ENCODE data around the gene TMOD4. TPM values are rescaled to one million over a fixed set of nuclear protein-coding genes. Genes with fewer than 3 reads are reported as not detected.

TMOD4 gene
- total RNA-seq, 4 donors from 2014 or later, result 10.7 TPM; not detected in 3

- TF ChIP-seq POLR2A (IDR thresholded peaks at IDR 0.05) (no peak), CTCF (IDR thresholded peaks at IDR 0.05) (no peak)
- Histone ChIP-seq H3K4me1 (peaks cover 0 to 8% (median 3%) of the 10 kb centered on the region in 4 donors), H3K36me3 (peaks cover 0 to 13% (median 0%) of the 10 kb centered on the region in 3 donors), H3K27ac (no peak overlapping the region), H3K4me3 (no peak overlapping the region), H3K9me3 (no peaks in the 10 kb centered on the region), H3K27me3 (no peaks in the 10 kb centered on the region)
- DNase-seq, result no peak
Measured at GRCh38 chr1:151135433-151136385, 40.1 kb downstream of the TMOD4 start.

DNA sequence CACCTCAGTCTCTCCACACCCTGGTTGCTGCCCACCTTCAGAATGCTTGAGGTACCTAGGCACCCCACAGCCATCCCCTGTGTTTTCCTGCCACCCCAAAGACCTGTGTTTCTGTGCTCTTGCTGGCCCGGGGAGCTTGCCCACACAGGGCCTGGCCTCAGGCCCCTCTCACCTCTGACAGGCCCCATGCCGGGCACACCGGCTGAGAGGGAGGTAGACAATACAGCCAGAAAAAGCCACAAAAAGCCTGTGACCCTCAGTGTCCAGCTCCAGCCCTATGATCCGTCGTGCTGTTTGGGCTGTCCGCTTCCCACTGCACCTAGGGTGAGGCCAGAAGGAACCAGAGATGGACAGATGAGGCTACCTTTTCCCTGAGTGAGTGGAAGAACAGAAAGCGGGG lies 40.8 kb downstream of the TMOD4 start:
- no peak for DNase-seq
- H3K36me3 ChIP-seq, result peaks cover 0 to 13% (median 0%) of the 10 kb centered on the region in 3 donors
- TF ChIP-seq POLR2A (IDR thresholded peaks at IDR 0.05), result no peak
- TF ChIP-seq CTCF (IDR thresholded peaks at IDR 0.05), result no peak

DNA sequence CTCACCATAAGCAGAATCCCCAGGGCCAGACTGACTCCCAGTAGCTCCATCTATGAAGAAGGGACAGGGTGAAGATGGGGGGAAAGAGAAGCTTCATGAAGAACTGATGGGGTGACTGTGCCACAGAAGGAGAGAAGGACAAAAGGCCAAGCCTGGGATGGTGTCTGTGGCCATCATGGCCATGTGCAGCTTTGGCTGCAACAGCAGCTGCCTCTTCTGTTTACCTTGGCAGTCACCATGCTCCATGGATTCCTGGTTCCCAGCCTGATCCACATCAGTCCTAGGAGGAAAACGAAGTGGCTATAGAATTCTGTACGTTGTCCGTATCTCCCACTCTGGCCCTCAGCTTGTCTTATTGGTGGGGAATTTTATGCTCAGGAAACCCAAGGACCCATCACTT lies 41.4 kb downstream of the TMOD4 start:
- Histone ChIP-seq H3K9me3 (no peaks in the 10 kb centered on the region), H3K27ac (no peak overlapping the region), H3K4me1 (peaks cover 0 to 8% (median 3%) of the 10 kb centered on the region in 4 donors), H3K4me3 (no peak overlapping the region), H3K36me3 (peaks cover 0 to 13% (median 0%) of the 10 kb centered on the region in 3 donors), H3K27me3 (no peaks in the 10 kb centered on the region)
- TF ChIP-seq POLR2A (IDR thresholded peaks at IDR 0.05) (no peak), CTCF (IDR thresholded peaks at IDR 0.05) (no peak)
- DNase-seq, result no peak

More for the DNA sequence above, 40.8 kb downstream of the TMOD4 start:
- Histone ChIP-seq H3K9me3 (no peaks in the 10 kb centered on the region), H3K27ac (no peak overlapping the region), H3K4me1 (peaks cover 0 to 8% (median 3%) of the 10 kb centered on the region in 4 donors), H3K27me3 (no peaks in the 10 kb centered on the region), H3K4me3 (no peak overlapping the region)

DNA sequence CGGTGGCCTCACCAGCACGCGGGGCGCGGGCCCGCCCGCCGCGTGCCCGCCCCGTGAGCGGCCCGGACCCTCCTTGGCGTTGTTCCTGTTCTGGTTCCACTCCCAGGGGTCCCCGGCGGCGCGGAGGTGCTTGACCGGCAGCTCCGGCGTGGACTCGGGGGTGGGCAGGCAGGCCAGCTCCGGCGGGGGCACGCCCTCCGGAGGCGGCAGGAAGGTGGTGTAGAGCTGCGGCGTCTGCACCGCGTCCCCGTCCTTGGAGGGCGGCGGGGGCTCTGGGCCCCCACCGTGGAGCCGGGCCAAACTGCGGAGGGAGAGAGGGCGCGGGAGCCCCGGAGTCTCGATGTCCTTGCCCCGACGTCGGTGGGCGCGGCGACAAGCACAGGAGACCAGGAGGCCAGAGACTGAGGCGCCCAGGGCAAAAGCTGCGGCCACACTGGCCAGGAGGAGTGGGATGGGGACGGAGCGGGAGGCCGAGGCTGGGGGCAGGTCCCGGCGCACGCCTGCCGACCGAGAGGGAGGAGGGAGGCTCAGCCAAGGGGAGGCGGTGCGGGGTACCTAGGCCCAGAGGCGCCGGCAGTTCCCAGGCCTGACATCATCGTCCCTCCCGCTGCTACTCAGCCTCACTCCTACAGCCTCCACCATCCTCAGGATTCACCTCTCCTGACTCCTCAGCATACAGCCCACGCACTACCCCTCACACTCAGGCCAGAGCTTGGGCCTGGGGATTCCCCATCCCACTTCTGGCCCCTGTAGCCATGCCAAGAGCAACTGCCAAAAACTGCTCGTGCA lies 42.6 kb downstream of the TMOD4 start:
- H3K4me3 ChIP-seq, result no peak overlapping the region
- no peak for DNase-seq
- no peaks in the 10 kb centered on the region for H3K27me3 ChIP-seq
- H3K9me3 ChIP-seq, result no peaks in the 10 kb centered on the region
- H3K4me1 ChIP-seq, result peaks cover 0 to 8% (median 3%) of the 10 kb centered on the region in 4 donors
- peaks cover 0 to 13% (median 0%) of the 10 kb centered on the region in 3 donors for H3K36me3 ChIP-seq
- TF ChIP-seq CTCF (IDR thresholded peaks at IDR 0.05) (no peak), POLR2A (IDR thresholded peaks at IDR 0.05) (no peak)
- peak overlapping the region in 1 of 4 donors; percentile 10 for H3K27ac ChIP-seq

DNA sequence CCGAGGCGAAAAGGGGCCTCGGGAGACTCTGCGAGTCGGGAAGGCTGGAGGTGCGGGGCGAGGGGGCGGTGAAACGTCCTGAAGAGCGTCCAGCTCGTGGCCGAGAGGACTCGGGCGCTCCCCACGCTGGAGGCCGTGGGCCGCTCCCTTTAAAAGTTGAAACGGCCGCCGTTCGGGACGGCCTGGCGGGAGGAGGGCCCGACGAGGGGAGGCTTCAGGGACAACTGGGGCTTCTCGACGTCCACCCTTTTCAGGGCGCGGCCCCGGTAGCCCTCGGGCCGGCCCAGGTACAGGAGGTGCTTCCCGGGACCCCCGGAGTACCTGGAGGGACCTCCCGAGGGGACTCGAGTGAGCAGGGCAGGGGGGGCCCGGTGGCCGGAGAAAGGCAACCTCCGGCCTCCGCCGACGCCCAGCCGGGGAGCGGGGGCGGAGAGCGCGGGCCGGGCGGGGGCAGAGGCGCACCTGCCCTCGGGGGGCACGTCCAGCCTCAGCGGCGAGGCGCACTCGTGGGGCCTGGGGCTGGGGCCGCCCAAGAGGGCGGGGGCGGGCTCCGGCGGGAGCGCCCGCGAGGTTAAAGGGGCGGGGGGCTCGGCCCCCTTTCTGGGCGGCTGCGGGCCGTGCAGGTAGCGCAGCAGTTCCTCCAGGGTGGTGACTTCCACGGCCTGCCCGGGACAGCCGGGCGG lies 43.3 kb downstream of the TMOD4 start:
- DNase-seq, result no peak
- peaks cover 0 to 8% (median 3%) of the 10 kb centered on the region in 4 donors for H3K4me1 ChIP-seq
- H3K9me3 ChIP-seq, result no peaks in the 10 kb centered on the region
- H3K27ac ChIP-seq, result no peak overlapping the region
- H3K4me3 ChIP-seq, result peak overlapping the region in 1 of 4 donors; percentile 45
- no peaks in the 10 kb centered on the region for H3K27me3 ChIP-seq
- TF ChIP-seq CTCF (IDR thresholded peaks at IDR 0.05), result no peak
- no peak for TF ChIP-seq POLR2A (IDR thresholded peaks at IDR 0.05)
- peaks cover 0 to 13% (median 0%) of the 10 kb centered on the region in 3 donors for H3K36me3 ChIP-seq
